ENCODE measurements around the gene CYP39A1.

DNA sequence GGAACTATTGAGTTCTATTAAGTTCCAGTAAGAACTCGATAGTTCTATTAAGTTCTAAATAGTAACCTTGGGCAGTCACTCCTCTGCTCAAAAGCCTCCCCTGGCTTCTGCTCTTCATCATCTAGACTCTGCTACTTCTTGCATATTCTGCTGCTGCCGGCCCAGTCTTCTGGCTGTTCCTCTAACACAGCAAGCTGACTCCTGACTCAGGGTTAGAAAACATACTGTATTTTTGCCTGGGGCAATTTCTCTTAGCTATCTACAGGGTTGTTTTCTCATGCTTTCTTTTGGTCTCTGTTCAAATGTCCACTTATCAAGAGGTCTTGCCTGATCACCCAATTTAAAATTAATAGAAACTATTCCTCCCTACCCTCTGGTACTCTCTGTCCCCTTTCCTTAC is 14.8 kb upstream of the CYP39A1 start:
- TF ChIP-seq, protein P1, sequence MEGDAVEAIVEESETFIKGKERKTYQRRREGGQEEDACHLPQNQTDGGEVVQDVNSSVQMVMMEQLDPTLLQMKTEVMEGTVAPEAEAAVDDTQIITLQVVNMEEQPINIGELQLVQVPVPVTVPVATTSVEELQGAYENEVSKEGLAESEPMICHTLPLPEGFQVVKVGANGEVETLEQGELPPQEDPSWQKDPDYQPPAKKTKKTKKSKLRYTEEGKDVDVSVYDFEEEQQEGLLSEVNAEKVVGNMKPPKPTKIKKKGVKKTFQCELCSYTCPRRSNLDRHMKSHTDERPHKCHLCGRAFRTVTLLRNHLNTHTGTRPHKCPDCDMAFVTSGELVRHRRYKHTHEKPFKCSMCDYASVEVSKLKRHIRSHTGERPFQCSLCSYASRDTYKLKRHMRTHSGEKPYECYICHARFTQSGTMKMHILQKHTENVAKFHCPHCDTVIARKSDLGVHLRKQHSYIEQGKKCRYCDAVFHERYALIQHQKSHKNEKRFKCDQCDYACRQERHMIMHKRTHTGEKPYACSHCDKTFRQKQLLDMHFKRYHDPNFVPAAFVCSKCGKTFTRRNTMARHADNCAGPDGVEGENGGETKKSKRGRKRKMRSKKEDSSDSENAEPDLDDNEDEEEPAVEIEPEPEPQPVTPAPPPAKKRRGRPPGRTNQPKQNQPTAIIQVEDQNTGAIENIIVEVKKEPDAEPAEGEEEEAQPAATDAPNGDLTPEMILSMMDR (IDR thresholded peaks at IDR 0.05) = no peak
- TF ChIP-seq POLR2A (IDR thresholded peaks at IDR 0.05) = no peak
